Gastrocnemius medialis (tissue), 4 donors: ENCODE results near the gene CACNA1F. TPM values are rescaled to one million over a fixed set of nuclear protein-coding genes. Genes with fewer than 3 reads are reported as not detected.

ENCODE experiments used
- ATAC-seq, 2 donors: fragments of 150-250 bp; one replicate each; pipeline ENCODE4 v1.9.1; 2016
- DNase-seq, 2 donors: peaks; one replicate each; pipeline ENCODE4 v3.0.0-alpha.2; 2019
- H3K27ac ChIP-seq, 4 donors: fragments of 200-600 bp; sonication (generic); 1 replicate in 1 of 4; 2 replicates in 3 of 4; pipeline ENCODE4 v1.5.1; 2016 to 2018; ENCODE audit warnings: mild to moderate bottlenecking in 2 of 4, moderate library complexity in 1 of 4
- H3K27me3 ChIP-seq, 3 donors: fragments of 200-600 bp; sonication (generic) in 2 of 3; 1 replicate in 1 of 3; 2 replicates in 2 of 3; pipeline versions ENCODE4 v1.5.1 to v1.6.0; 2016 to 2019; ENCODE audit warnings: mild to moderate bottlenecking in 1 of 3, moderate library complexity in 1 of 3
- H3K36me3 ChIP-seq, 2 donors: fragments of 200-600 bp; sonication (generic) in 1 of 2; one replicate each; pipeline ENCODE4 v1.5.1; 2017 to 2018
- H3K4me1 ChIP-seq, 2 donors: fragments of 200-600 bp; sonication (generic) in 1 of 2; one replicate each; pipeline ENCODE4 v1.5.1; 2016 to 2017; ENCODE audit warnings: mild to moderate bottlenecking in 2 of 2
- H3K4me3 ChIP-seq, 4 donors: fragments of 200-600 bp; sonication (generic) in 3 of 4; 1 replicate in 1 of 4; 2 replicates in 3 of 4; pipeline ENCODE4 v1.5.1; 2016 to 2019; ENCODE audit warnings: mild to moderate bottlenecking in 2 of 4
- H3K9me3 ChIP-seq, 3 donors: fragments of 200-600 bp; sonication (generic) in 2 of 3; 1 replicate in 1 of 3; 2 replicates in 2 of 3; pipeline ENCODE4 v1.5.1; 2016 to 2019
- CTCF ChIP-seq, 5 experiments: fragments of 450-650 bp in 3 of 5; fragments of 200-600 bp in 2 of 5; sonication (generic) in 2 of 5; IDR thresholded peaks in 4 of 5; conservative IDR thresholded peaks in 1 of 5; 1 replicate in 4 of 5; 2 replicates in 1 of 5; pipeline ENCODE4 v1.5.1; 2016 to 2019; ENCODE audit warnings: antibody characterized with exemption in 5 of 5, mild to moderate bottlenecking in 3 of 5, moderate library complexity in 3 of 5
- POLR2A ChIP-seq, 2 donors: fragments of 450-650 bp; IDR thresholded peaks; one replicate each; pipeline ENCODE4 v1.6.1; 2017; ENCODE audit warnings: antibody characterized with exemption in 2 of 2, mild to moderate bottlenecking in 2 of 2, moderate library complexity in 2 of 2
- in situ Hi-C, 4 donors: fragments of 200-750 bp; cut with MboI; loops; one replicate each; pipeline versions ENCODE4 v1.15.0 to v1.8.0; 2017; ENCODE audit warnings: low sequenced_read_pairs in 4 of 4
- intact Hi-C: fragments of 100-400 bp; cut with DNase I; formaldehyde crosslinking; loops from one replicate; pipeline ENCODE4 v1.15.1; 2023; ENCODE audit warnings: low total_unique reads
- total RNA-seq, 4 donors: library from RNA; depleted of rRNA; stranded (reverse); fragments of >200 nt; gene quantifications; one replicate each; pipeline versions ENCODE4 v1.1.0 to v1.2.3, GENCODE V29; 2016

Gene CACNA1F
- total RNA-seq, 4 donors from 2014 or later = not detected

GRCh38 chrX:49276671-49277534 is 43.8 kb upstream of the CACNA1F start:
- in situ Hi-C loops (no loop called here), intact Hi-C loops (no loop called here)
- Histone ChIP-seq H3K4me1 (peaks cover 9% of the 10 kb centered on the region in 2 donors), H3K9me3 (no peaks in the 10 kb centered on the region), H3K27ac (peak overlapping the region in 2 of 4 donors; percentile 44 to 52), H3K4me3 (no peak overlapping the region), H3K36me3 (no peaks in the 10 kb centered on the region), H3K27me3 (no peaks in the 10 kb centered on the region)
- DNase-seq (peak in 1 of 2 donors; percentile 21), ATAC-seq (peak in 1 of 2 donors; percentile 74)
- no peak for TF ChIP-seq POLR2A (IDR thresholded peaks at IDR 0.05)
- no peak for TF ChIP-seq CTCF (IDR thresholded peaks at IDR 0.05 in 4 of 5, conservative IDR thresholded peaks at IDR 0.05 in 1 of 5)

- Histone ChIP-seq H3K9me3 (no peaks in the 10 kb centered on the region), H3K4me3 (no peak overlapping the region), H3K4me1 (peaks cover 9 to 13% of the 10 kb centered on the region in 2 donors), H3K36me3 (no peaks in the 10 kb centered on the region), H3K27me3 (no peaks in the 10 kb centered on the region), H3K27ac (peak overlapping the region in 1 of 4 donors; percentile 52)
- intact Hi-C loops = no loop called here
- DNase-seq (no peak), ATAC-seq (no peak)
- TF ChIP-seq CTCF (IDR thresholded peaks at IDR 0.05 in 4 of 5, conservative IDR thresholded peaks at IDR 0.05 in 1 of 5) = no peak
- no peak for TF ChIP-seq POLR2A (IDR thresholded peaks at IDR 0.05)
- in situ Hi-C loops = no loop called here
These were observed 43.1 kb upstream of the CACNA1F start for GRCh38 chrX:49276207-49276606.

GRCh38 chrX:49273181-49273727 is 40.1 kb upstream of the CACNA1F start:
- Histone ChIP-seq H3K4me1 (peaks cover 9 to 15% of the 10 kb centered on the region in 2 donors), H3K36me3 (no peaks in the 10 kb centered on the region), H3K4me3 (no peak overlapping the region), H3K27ac (no peak overlapping the region), H3K9me3 (no peaks in the 10 kb centered on the region), H3K27me3 (no peaks in the 10 kb centered on the region)
- ATAC-seq (no peak), DNase-seq (no peak)
- in situ Hi-C loops = no loop called here
- intact Hi-C loops = loop anchor here (5.0 kb wide), 1 partner anchor 471 kb away; the partner anchor contains the start of gene HDAC6
- TF ChIP-seq POLR2A (IDR thresholded peaks at IDR 0.05) = no peak

GRCh38 chrX:49272421-49272820 is 39.3 kb upstream of the CACNA1F start:
- DNase-seq (no peak), ATAC-seq (no peak)
- H3K27me3 ChIP-seq = no peaks in the 10 kb centered on the region
- intact Hi-C loops = loop anchor here (5.0 kb wide), 1 partner anchor 470 kb away; the partner anchor contains the start of gene HDAC6
- no peak overlapping the region for H3K27ac ChIP-seq
- TF ChIP-seq CTCF (IDR thresholded peaks at IDR 0.05 in 4 of 5, conservative IDR thresholded peaks at IDR 0.05 in 1 of 5) (no peak), POLR2A (IDR thresholded peaks at IDR 0.05) (no peak)
- peaks cover 9 to 15% of the 10 kb centered on the region in 2 donors for H3K4me1 ChIP-seq
- no peaks in the 10 kb centered on the region for H3K36me3 ChIP-seq
- no peak overlapping the region for H3K4me3 ChIP-seq
- in situ Hi-C loops = no loop called here
- H3K9me3 ChIP-seq = no peaks in the 10 kb centered on the region

GRCh38 chrX:49271341-49271740 is 38.2 kb upstream of the CACNA1F start:
- no peaks in the 10 kb centered on the region for H3K9me3 ChIP-seq
- H3K27me3 ChIP-seq = no peaks in the 10 kb centered on the region
- in situ Hi-C loops (no loop called here), intact Hi-C loops (loop anchor here (5.0 kb wide), 1 partner anchor 469 kb away; the partner anchor contains the start of gene HDAC6)
- H3K4me1 ChIP-seq = peaks cover 9 to 10% of the 10 kb centered on the region in 2 donors
- H3K27ac ChIP-seq = peak overlapping the region in 2 of 4 donors; percentile 77 to 93
- no peak for TF ChIP-seq CTCF (IDR thresholded peaks at IDR 0.05 in 4 of 5, conservative IDR thresholded peaks at IDR 0.05 in 1 of 5)
- no peak for TF ChIP-seq POLR2A (IDR thresholded peaks at IDR 0.05)
- DNase-seq (no peak), ATAC-seq (no peak)
- no peaks in the 10 kb centered on the region for H3K36me3 ChIP-seq
- H3K4me3 ChIP-seq = no peak overlapping the region
